Measurements from ENCODE around the gene LPP. TPM values are rescaled to one million over a fixed set of nuclear protein-coding genes. Genes with fewer than 3 reads are reported as not detected.

The LPP gene
- total and polyA plus RNA-seq, 2 of the 13 experiments (the other 11 are each of a cell fraction or from before 2014, with no cell fraction given): 19.2 to 29.9 TPM

- TF ChIP-seq ZNF350 (CRISPR knock-in tag; IDR thresholded peaks at IDR 0.05; ENCODE audit: borderline replicate concordance, low read depth) (no peak), XBP1 (CRISPR knock-in tag; IDR thresholded peaks at IDR 0.05) (peak; percentile 75; the same call in 1 of the 2 replicates), ZNF740 (CRISPR knock-in tag; IDR thresholded peaks at IDR 0.05) (no peak), NFYC (CRISPR knock-in tag; IDR thresholded peaks at IDR 0.05) (0 out of 2 replicates have a peak, but pooled peaks have one; percentile 22), SOX6 (IDR thresholded peaks at IDR 0.05) (no peak), SOX6 (CRISPR knock-in tag; IDR thresholded peaks at IDR 0.05) (peak; percentile 89), ZSCAN21 (CRISPR knock-in tag; IDR thresholded peaks at IDR 0.05; ENCODE audit: borderline replicate concordance) (peak; percentile 82), NFRKB (IDR thresholded peaks at IDR 0.05) (no peak), KLF12 (CRISPR knock-in tag; IDR thresholded peaks at IDR 0.05; ENCODE audit: borderline replicate concordance) (peak; percentile 49; the same call in 1 of the 2 replicates), ARNT (IDR thresholded peaks at IDR 0.05) (no peak), ZSCAN31 (CRISPR knock-in tag; IDR thresholded peaks at IDR 0.05; ENCODE audit: low read depth) (0 out of 2 replicates have a peak, but pooled peaks have one; percentile 16), SALL1 (CRISPR knock-in tag; IDR thresholded peaks at IDR 0.05) (peak; percentile 90; the same call in 1 of the 2 replicates), CREB3 (CRISPR knock-in tag; IDR thresholded peaks at IDR 0.05) (no peak), YEATS2 (CRISPR knock-in tag; IDR thresholded peaks at IDR 0.05; ENCODE audit: borderline replicate concordance) (peak; percentile 28; the same call in 1 of the 2 replicates), ATF3 (CRISPR knock-in tag; IDR thresholded peaks at IDR 0.05) (0 out of 2 replicates have a peak, but pooled peaks have one; percentile 68), ETV5 (CRISPR knock-in tag; IDR thresholded peaks at IDR 0.05; ENCODE audit: borderline replicate concordance) (peak; percentile 60; the same call in 1 of the 2 replicates), BCL6 (CRISPR knock-in tag; IDR thresholded peaks at IDR 0.05) (peak; percentile 96), HDAC2 (CRISPR knock-in tag; IDR thresholded peaks at IDR 0.05) (peak; percentile 95), MAF1 (CRISPR knock-in tag; IDR thresholded peaks at IDR 0.05; ENCODE audit: borderline replicate concordance) (peak; percentile 61; the same call in 1 of the 2 replicates), ZKSCAN1 (IDR thresholded peaks at IDR 0.05; ENCODE audit: low read length) (no peak), HOMEZ (CRISPR knock-in tag; IDR thresholded peaks at IDR 0.05; ENCODE audit: low read depth) (peak; percentile 98)
- TF ChIP-seq, protein P1, sequence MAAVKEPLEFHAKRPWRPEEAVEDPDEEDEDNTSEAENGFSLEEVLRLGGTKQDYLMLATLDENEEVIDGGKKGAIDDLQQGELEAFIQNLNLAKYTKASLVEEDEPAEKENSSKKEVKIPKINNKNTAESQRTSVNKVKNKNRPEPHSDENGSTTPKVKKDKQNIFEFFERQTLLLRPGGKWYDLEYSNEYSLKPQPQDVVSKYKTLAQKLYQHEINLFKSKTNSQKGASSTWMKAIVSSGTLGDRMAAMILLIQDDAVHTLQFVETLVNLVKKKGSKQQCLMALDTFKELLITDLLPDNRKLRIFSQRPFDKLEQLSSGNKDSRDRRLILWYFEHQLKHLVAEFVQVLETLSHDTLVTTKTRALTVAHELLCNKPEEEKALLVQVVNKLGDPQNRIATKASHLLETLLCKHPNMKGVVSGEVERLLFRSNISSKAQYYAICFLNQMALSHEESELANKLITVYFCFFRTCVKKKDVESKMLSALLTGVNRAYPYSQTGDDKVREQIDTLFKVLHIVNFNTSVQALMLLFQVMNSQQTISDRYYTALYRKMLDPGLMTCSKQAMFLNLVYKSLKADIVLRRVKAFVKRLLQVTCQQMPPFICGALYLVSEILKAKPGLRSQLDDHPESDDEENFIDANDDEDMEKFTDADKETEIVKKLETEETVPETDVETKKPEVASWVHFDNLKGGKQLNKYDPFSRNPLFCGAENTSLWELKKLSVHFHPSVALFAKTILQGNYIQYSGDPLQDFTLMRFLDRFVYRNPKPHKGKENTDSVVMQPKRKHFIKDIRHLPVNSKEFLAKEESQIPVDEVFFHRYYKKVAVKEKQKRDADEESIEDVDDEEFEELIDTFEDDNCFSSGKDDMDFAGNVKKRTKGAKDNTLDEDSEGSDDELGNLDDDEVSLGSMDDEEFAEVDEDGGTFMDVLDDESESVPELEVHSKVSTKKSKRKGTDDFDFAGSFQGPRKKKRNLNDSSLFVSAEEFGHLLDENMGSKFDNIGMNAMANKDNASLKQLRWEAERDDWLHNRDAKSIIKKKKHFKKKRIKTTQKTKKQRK (IDR thresholded peaks at IDR 0.05; ENCODE audit: low read length): no peak
- TF ChIP-seq, protein P2, sequence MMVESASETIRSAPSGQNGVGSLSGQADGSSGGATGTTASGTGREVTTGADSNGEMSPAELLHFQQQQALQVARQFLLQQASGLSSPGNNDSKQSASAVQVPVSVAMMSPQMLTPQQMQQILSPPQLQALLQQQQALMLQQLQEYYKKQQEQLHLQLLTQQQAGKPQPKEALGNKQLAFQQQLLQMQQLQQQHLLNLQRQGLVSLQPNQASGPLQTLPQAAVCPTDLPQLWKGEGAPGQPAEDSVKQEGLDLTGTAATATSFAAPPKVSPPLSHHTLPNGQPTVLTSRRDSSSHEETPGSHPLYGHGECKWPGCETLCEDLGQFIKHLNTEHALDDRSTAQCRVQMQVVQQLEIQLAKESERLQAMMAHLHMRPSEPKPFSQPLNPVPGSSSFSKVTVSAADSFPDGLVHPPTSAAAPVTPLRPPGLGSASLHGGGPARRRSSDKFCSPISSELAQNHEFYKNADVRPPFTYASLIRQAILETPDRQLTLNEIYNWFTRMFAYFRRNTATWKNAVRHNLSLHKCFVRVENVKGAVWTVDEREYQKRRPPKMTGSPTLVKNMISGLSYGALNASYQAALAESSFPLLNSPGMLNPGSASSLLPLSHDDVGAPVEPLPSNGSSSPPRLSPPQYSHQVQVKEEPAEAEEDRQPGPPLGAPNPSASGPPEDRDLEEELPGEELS (CRISPR knock-in tag; IDR thresholded peaks at IDR 0.05): peak; percentile 95
Measured at GRCh38 chr3:188720636-188721035, 566.7 kb downstream of the LPP start (continued).
